Measurements from ENCODE around the gene LMF1.

DNA sequence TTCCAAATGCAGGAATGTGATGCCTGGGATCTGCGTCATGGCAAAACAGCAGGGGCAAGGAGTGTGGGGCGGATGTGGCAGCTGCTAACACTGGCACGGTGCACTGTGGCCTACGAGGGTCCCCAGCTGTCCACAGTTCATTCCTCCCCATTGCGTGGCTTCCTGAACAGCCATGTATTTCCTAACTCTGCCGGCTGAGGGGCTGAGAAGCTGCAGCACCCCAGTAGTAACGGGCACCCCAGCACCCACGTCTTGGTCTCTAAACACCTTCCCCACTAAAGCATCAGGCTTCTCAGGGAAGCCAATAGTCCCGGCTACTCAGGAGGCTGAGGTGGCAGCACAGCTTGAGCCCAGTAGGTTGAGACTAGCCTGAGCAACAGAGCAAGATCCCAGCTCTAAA, 47.6 kb downstream of the LMF1 start:
- TF ChIP-seq, protein P1, sequence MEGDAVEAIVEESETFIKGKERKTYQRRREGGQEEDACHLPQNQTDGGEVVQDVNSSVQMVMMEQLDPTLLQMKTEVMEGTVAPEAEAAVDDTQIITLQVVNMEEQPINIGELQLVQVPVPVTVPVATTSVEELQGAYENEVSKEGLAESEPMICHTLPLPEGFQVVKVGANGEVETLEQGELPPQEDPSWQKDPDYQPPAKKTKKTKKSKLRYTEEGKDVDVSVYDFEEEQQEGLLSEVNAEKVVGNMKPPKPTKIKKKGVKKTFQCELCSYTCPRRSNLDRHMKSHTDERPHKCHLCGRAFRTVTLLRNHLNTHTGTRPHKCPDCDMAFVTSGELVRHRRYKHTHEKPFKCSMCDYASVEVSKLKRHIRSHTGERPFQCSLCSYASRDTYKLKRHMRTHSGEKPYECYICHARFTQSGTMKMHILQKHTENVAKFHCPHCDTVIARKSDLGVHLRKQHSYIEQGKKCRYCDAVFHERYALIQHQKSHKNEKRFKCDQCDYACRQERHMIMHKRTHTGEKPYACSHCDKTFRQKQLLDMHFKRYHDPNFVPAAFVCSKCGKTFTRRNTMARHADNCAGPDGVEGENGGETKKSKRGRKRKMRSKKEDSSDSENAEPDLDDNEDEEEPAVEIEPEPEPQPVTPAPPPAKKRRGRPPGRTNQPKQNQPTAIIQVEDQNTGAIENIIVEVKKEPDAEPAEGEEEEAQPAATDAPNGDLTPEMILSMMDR (IDR thresholded peaks at IDR 0.05 in 2 of 3, conservative IDR thresholded peaks at IDR 0.05 in 1 of 3; ENCODE audit: borderline replicate concordance in 1 of 3, insufficient read depth in 1 of 3, low read depth in 2 of 3, low read length in 2 of 3) = no peak
- no peak for TF ChIP-seq RAD21 (IDR thresholded peaks at IDR 0.05; ENCODE audit: low read depth)
- TF ChIP-seq POLR2A (IDR thresholded peaks at IDR 0.05; ENCODE audit: borderline replicate concordance, extremely low read depth, insufficient read depth, insufficient read length) = no peak
- TF ChIP-seq ZFX (IDR thresholded peaks at IDR 0.05) = no peak
- no peak for TF ChIP-seq SIN3A (IDR thresholded peaks at IDR 0.05; ENCODE audit: low read depth)
- no peak for TF ChIP-seq CEBPB (IDR thresholded peaks at IDR 0.05; ENCODE audit: low read depth)
- no peak for TF ChIP-seq ZBTB33 (IDR thresholded peaks at IDR 0.05; ENCODE audit: extremely low read depth, insufficient replicate concordance, low read length)
- no peak for TF ChIP-seq CBX3 (IDR thresholded peaks at IDR 0.05; ENCODE audit: low read depth)
- no peak for TF ChIP-seq POLR2AphosphoS5 (IDR thresholded peaks at IDR 0.05; ENCODE audit: low read depth, low read length)
- no peak for TF ChIP-seq YY1 (IDR thresholded peaks at IDR 0.05; ENCODE audit: extremely low read depth, insufficient replicate concordance, low read depth, low read length)
- no peak for TF ChIP-seq EZH2 (IDR thresholded peaks at IDR 0.05)

Measured in HCT116 (cell line).